Measurements from ENCODE around the gene NPAT.

The NPAT gene

GRCh38 chr11:108115500-108116140 lies 106.8 kb downstream of the NPAT start:
- TF ChIP-seq CTCF (IDR thresholded peaks at IDR 0.05; ENCODE audit: low read depth, low read length, missing control alignments), result no peak
- Histone ChIP-seq H3K4me3 (ENCODE audit: low read depth, low read length) (no peak overlapping the region), H3K36me3 (replicated peaks) (no peaks in the 10 kb centered on the region), H3K27ac (peak overlapping the region; percentile 11), H3K27me3 (replicated peaks) (no peaks in the 10 kb centered on the region)
- DNase-seq, result peak; percentile 88
- in situ Hi-C loops (cut with HindIII; ENCODE audit: low pct_ligation_motif_present, low sequenced_read_pairs), result no loop called here

DNA sequence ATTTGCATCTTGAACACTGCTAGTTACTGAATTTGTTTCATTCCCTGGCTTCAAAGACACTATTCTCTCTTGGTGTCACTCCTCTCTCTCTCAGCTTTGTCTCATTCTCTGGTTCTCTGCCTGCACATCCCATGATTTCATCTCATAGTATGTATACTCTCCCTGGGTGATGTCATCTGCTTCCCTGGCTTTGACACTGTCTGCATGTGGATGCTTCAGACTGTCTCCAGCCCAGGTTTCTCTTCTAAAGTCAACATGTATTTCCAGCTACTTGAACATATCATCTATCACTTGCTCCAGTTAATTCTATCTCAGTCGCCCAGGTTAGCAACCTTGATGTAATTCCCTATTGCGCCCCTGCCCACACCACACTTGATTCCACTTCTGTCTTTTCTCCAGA lies 110.4 kb downstream of the NPAT start:
- Histone ChIP-seq H3K27ac (no peak overlapping the region), H3K27me3 (replicated peaks) (no peaks in the 10 kb centered on the region), H3K36me3 (replicated peaks) (no peaks in the 10 kb centered on the region), H3K4me3 (ENCODE audit: low read depth, low read length) (no peak overlapping the region)
- in situ Hi-C loops (cut with HindIII; ENCODE audit: low pct_ligation_motif_present, low sequenced_read_pairs), result no loop called here
- DNase-seq, result peak; percentile 65
- no peak for TF ChIP-seq CTCF (IDR thresholded peaks at IDR 0.05; ENCODE audit: low read depth, low read length, missing control alignments)

DNA sequence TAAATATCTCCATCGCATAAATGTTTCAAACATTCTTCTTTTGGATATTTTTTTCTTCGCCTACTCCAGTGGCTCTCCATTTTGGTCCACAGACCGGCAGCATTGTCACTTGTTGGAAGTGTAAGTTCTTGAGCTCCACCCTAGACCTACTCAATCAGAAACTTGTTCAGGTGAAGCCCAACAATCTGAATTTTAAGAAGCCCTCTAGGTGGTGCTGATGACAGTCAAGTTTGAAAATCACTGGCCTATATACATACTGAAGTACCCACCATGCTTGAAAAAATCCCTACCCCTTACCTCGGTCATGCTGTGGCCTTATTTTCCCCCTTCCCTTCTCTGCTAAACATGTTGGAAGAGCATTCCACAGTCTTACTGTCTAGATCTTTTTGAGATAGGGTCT lies 111.3 kb downstream of the NPAT start:
- H3K27me3 ChIP-seq (replicated peaks), result no peaks in the 10 kb centered on the region
- in situ Hi-C loops (cut with HindIII; ENCODE audit: low pct_ligation_motif_present, low sequenced_read_pairs), result no loop called here
- H3K4me3 ChIP-seq (ENCODE audit: low read depth, low read length), result no peak overlapping the region
- no peak for TF ChIP-seq CTCF (IDR thresholded peaks at IDR 0.05; ENCODE audit: low read depth, low read length, missing control alignments)
- H3K36me3 ChIP-seq (replicated peaks), result no peaks in the 10 kb centered on the region
- no peak overlapping the region for H3K27ac ChIP-seq
- no peak for DNase-seq
